GM19099 (cell line): ENCODE results near the gene MX1.

Experiments
- POLR2A ChIP-seq: IDR thresholded peaks from 3 replicates; pipeline ENCODE4 v1.6.1; 2011; ENCODE audit warnings: low read depth; ENCODE audit not compliant: insufficient read length; ENCODE audit errors: extremely low read depth

MX1 gene

GRCh38 chr21:41460578-41461527 lies 34.8 kb downstream of the MX1 start:
- no peak for TF ChIP-seq POLR2A

- TF ChIP-seq POLR2A, result no peak
Observed at GRCh38 chr21:41465176-41465781, 39.2 kb downstream of the MX1 start.

GRCh38 chr21:41466024-41466820 lies 40.2 kb downstream of the MX1 start:
- TF ChIP-seq POLR2A, result no peak

- no peak for TF ChIP-seq POLR2A
Observed at GRCh38 chr21:41470054-41470453, 44.0 kb downstream of the MX1 start.

- TF ChIP-seq POLR2A, result no peak
Observed at GRCh38 chr21:41472753-41473548, 46.9 kb downstream of the MX1 start.

- no peak for TF ChIP-seq POLR2A
Observed at GRCh38 chr21:41475714-41476420, 49.8 kb downstream of the MX1 start.

GRCh38 chr21:41477641-41478318 lies 51.7 kb downstream of the MX1 start:
- TF ChIP-seq POLR2A, result no peak

GRCh38 chr21:41478319-41479177 lies 52.5 kb downstream of the MX1 start:
- TF ChIP-seq POLR2A, result no peak

- no peak for TF ChIP-seq POLR2A
Observed at GRCh38 chr21:41479686-41480085, 53.6 kb downstream of the MX1 start.

- no peak for TF ChIP-seq POLR2A
Observed at GRCh38 chr21:41480086-41480690, 54.1 kb downstream of the MX1 start.

GRCh38 chr21:41481191-41481590 lies 55.2 kb downstream of the MX1 start:
- no peak for TF ChIP-seq POLR2A

GRCh38 chr21:41482301-41482700 lies 56.3 kb downstream of the MX1 start:
- TF ChIP-seq POLR2A, result no peak

- no peak for TF ChIP-seq POLR2A
Observed at GRCh38 chr21:41482980-41483379, 56.9 kb downstream of the MX1 start.

GRCh38 chr21:41483415-41483814 lies 57.4 kb downstream of the MX1 start:
- TF ChIP-seq POLR2A, result no peak
